ENCODE results near the gene CLEC4D.
"Not testable (repeated sequence)": the region's sequence is repeated elsewhere in the genome, so short reads cannot be mapped to it uniquely, and the experiment has no call there.

CLEC4D gene

GRCh38 chr12:8540831-8541230, 27.5 kb downstream of the CLEC4D start, which contains the start of gene CLEC4E:
Gene CLEC4E (minus strand): TSS chr12:8540905. CDS start chr12:8540797, 108 bp downstream.
- not testable (repeated sequence) for H3K9me3 ChIP-seq (ENCODE audit: low read length); H3K36me3 ChIP-seq (ENCODE audit: insufficient read depth, low read length); H3K27ac ChIP-seq (ENCODE audit: low read depth, low read length); H3K4me3 ChIP-seq (ENCODE audit: low read depth in 1 of 2, low read length in 2 of 2); H3K27me3 ChIP-seq (ENCODE audit: control insufficient read depth in 1 of 2, insufficient read depth in 2 of 2, low read length in 2 of 2); H3K4me1 ChIP-seq (ENCODE audit: insufficient read depth, low read length); H3K9ac ChIP-seq (ENCODE audit: low read length)

GRCh38 chr12:8541562-8541961, 28.3 kb downstream of the CLEC4D start:
- Histone ChIP-seq H3K9me3 (ENCODE audit: low read length) (no peaks in the 10 kb centered on the region), H3K27me3 (ENCODE audit: control insufficient read depth in 1 of 2, insufficient read depth in 2 of 2, low read length in 2 of 2) (no peaks in the 10 kb centered on the region), H3K4me3 (ENCODE audit: low read depth in 1 of 2, low read length in 2 of 2) (no peak overlapping the region), H3K9ac (ENCODE audit: low read length) (no peak overlapping the region), H3K36me3 (ENCODE audit: insufficient read depth, low read length) (no peaks in the 10 kb centered on the region), H3K27ac (ENCODE audit: low read depth, low read length) (no peak overlapping the region), H3K4me1 (ENCODE audit: insufficient read depth, low read length) (no peaks in the 10 kb centered on the region)

GRCh38 chr12:8544295-8544694, 31.0 kb downstream of the CLEC4D start:
- H3K27ac ChIP-seq (ENCODE audit: low read depth, low read length) = no peak overlapping the region
- H3K9me3 ChIP-seq (ENCODE audit: low read length) = no peaks in the 10 kb centered on the region
- H3K9ac ChIP-seq (ENCODE audit: low read length) = no peak overlapping the region
- no peak overlapping the region for H3K4me3 ChIP-seq (ENCODE audit: low read depth in 1 of 2, low read length in 2 of 2)
- no peaks in the 10 kb centered on the region for H3K36me3 ChIP-seq (ENCODE audit: insufficient read depth, low read length)
- H3K27me3 ChIP-seq (ENCODE audit: control insufficient read depth in 1 of 2, insufficient read depth in 2 of 2, low read length in 2 of 2) = no peaks in the 10 kb centered on the region
- H3K4me1 ChIP-seq (ENCODE audit: insufficient read depth, low read length) = no peaks in the 10 kb centered on the region

GRCh38 chr12:8546591-8546990, 33.3 kb downstream of the CLEC4D start:
- Histone ChIP-seq H3K4me1 (ENCODE audit: insufficient read depth, low read length) (no peaks in the 10 kb centered on the region), H3K27ac (ENCODE audit: low read depth, low read length) (no peak overlapping the region), H3K27me3 (ENCODE audit: control insufficient read depth in 1 of 2, insufficient read depth in 2 of 2, low read length in 2 of 2) (no peaks in the 10 kb centered on the region), H3K36me3 (ENCODE audit: insufficient read depth, low read length) (no peaks in the 10 kb centered on the region), H3K9me3 (ENCODE audit: low read length) (no peaks in the 10 kb centered on the region), H3K9ac (ENCODE audit: low read length) (no peak overlapping the region), H3K4me3 (ENCODE audit: low read depth in 1 of 2, low read length in 2 of 2) (no peak overlapping the region)

- H3K9ac ChIP-seq (ENCODE audit: low read length) = no peak overlapping the region
- no peak overlapping the region for H3K4me3 ChIP-seq (ENCODE audit: low read depth in 1 of 2, low read length in 2 of 2)
- no peaks in the 10 kb centered on the region for H3K9me3 ChIP-seq (ENCODE audit: low read length)
- no peaks in the 10 kb centered on the region for H3K4me1 ChIP-seq (ENCODE audit: insufficient read depth, low read length)
- H3K27ac ChIP-seq (ENCODE audit: low read depth, low read length) = no peak overlapping the region
- no peaks in the 10 kb centered on the region for H3K27me3 ChIP-seq (ENCODE audit: control insufficient read depth in 1 of 2, insufficient read depth in 2 of 2, low read length in 2 of 2)
- H3K36me3 ChIP-seq (ENCODE audit: insufficient read depth, low read length) = no peaks in the 10 kb centered on the region
Measured at GRCh38 chr12:8547645-8548044, 34.3 kb downstream of the CLEC4D start.

GRCh38 chr12:8548192-8548591, 34.9 kb downstream of the CLEC4D start:
- no peak overlapping the region for H3K4me3 ChIP-seq (ENCODE audit: low read depth in 1 of 2, low read length in 2 of 2)
- no peaks in the 10 kb centered on the region for H3K27me3 ChIP-seq (ENCODE audit: control insufficient read depth in 1 of 2, insufficient read depth in 2 of 2, low read length in 2 of 2)
- H3K36me3 ChIP-seq (ENCODE audit: insufficient read depth, low read length) = no peaks in the 10 kb centered on the region
- no peaks in the 10 kb centered on the region for H3K4me1 ChIP-seq (ENCODE audit: insufficient read depth, low read length)
- no peak overlapping the region for H3K9ac ChIP-seq (ENCODE audit: low read length)
- H3K9me3 ChIP-seq (ENCODE audit: low read length) = no peaks in the 10 kb centered on the region
- no peak overlapping the region for H3K27ac ChIP-seq (ENCODE audit: low read depth, low read length)

- Histone ChIP-seq H3K9ac (ENCODE audit: low read length) (no peak overlapping the region), H3K27me3 (ENCODE audit: control insufficient read depth in 1 of 2, insufficient read depth in 2 of 2, low read length in 2 of 2) (no peaks in the 10 kb centered on the region), H3K4me3 (ENCODE audit: low read depth in 1 of 2, low read length in 2 of 2) (no peak overlapping the region), H3K27ac (ENCODE audit: low read depth, low read length) (no peak overlapping the region), H3K36me3 (ENCODE audit: insufficient read depth, low read length) (no peaks in the 10 kb centered on the region), H3K4me1 (ENCODE audit: insufficient read depth, low read length) (no peaks in the 10 kb centered on the region), H3K9me3 (ENCODE audit: low read length) (no peaks in the 10 kb centered on the region)
Measured at GRCh38 chr12:8549381-8549780, 36.1 kb downstream of the CLEC4D start.

GRCh38 chr12:8553088-8553627, 39.9 kb downstream of the CLEC4D start:
- no peak overlapping the region for H3K4me3 ChIP-seq (ENCODE audit: low read depth in 1 of 2, low read length in 2 of 2)
- no peak overlapping the region for H3K27ac ChIP-seq (ENCODE audit: low read depth, low read length)

GRCh38 chr12:8554451-8555195, 41.3 kb downstream of the CLEC4D start:
- H3K9me3 ChIP-seq (ENCODE audit: low read length) = no peaks in the 10 kb centered on the region
- no peak overlapping the region for H3K9ac ChIP-seq (ENCODE audit: low read length)
- H3K4me3 ChIP-seq (ENCODE audit: low read depth in 1 of 2, low read length in 2 of 2) = no peak overlapping the region
- no peaks in the 10 kb centered on the region for H3K4me1 ChIP-seq (ENCODE audit: insufficient read depth, low read length)
- H3K36me3 ChIP-seq (ENCODE audit: insufficient read depth, low read length) = no peaks in the 10 kb centered on the region
- no peaks in the 10 kb centered on the region for H3K27me3 ChIP-seq (ENCODE audit: control insufficient read depth in 1 of 2, insufficient read depth in 2 of 2, low read length in 2 of 2)
- no peak overlapping the region for H3K27ac ChIP-seq (ENCODE audit: low read depth, low read length)

More at GRCh38 chr12:8553088-8553627, 39.9 kb downstream of the CLEC4D start:
- Histone ChIP-seq H3K36me3 (ENCODE audit: insufficient read depth, low read length) (no peaks in the 10 kb centered on the region), H3K27me3 (ENCODE audit: control insufficient read depth in 1 of 2, insufficient read depth in 2 of 2, low read length in 2 of 2) (no peaks in the 10 kb centered on the region), H3K4me1 (ENCODE audit: insufficient read depth, low read length) (no peaks in the 10 kb centered on the region), H3K9ac (ENCODE audit: low read length) (no peak overlapping the region), H3K9me3 (ENCODE audit: low read length) (no peaks in the 10 kb centered on the region)

- no peaks in the 10 kb centered on the region for H3K27me3 ChIP-seq (ENCODE audit: control insufficient read depth in 1 of 2, insufficient read depth in 2 of 2, low read length in 2 of 2)
- no peak overlapping the region for H3K9ac ChIP-seq (ENCODE audit: low read length)
- no peak overlapping the region for H3K4me3 ChIP-seq (ENCODE audit: low read depth in 1 of 2, low read length in 2 of 2)
- H3K4me1 ChIP-seq (ENCODE audit: insufficient read depth, low read length) = no peaks in the 10 kb centered on the region
- H3K36me3 ChIP-seq (ENCODE audit: insufficient read depth, low read length) = no peaks in the 10 kb centered on the region
- no peak overlapping the region for H3K27ac ChIP-seq (ENCODE audit: low read depth, low read length)
- no peaks in the 10 kb centered on the region for H3K9me3 ChIP-seq (ENCODE audit: low read length)
Measured at GRCh38 chr12:8556531-8557097, 43.3 kb downstream of the CLEC4D start.

- H3K9ac ChIP-seq (ENCODE audit: low read length) = no peak overlapping the region
- no peak overlapping the region for H3K4me3 ChIP-seq (ENCODE audit: low read depth in 1 of 2, low read length in 2 of 2)
- H3K27ac ChIP-seq (ENCODE audit: low read depth, low read length) = no peak overlapping the region
- H3K9me3 ChIP-seq (ENCODE audit: low read length) = no peaks in the 10 kb centered on the region
- H3K27me3 ChIP-seq (ENCODE audit: control insufficient read depth in 1 of 2, insufficient read depth in 2 of 2, low read length in 2 of 2) = no peaks in the 10 kb centered on the region
- no peaks in the 10 kb centered on the region for H3K36me3 ChIP-seq (ENCODE audit: insufficient read depth, low read length)
- H3K4me1 ChIP-seq (ENCODE audit: insufficient read depth, low read length) = no peaks in the 10 kb centered on the region
Measured at GRCh38 chr12:8559676-8560075, 46.4 kb downstream of the CLEC4D start.

- no peaks in the 10 kb centered on the region for H3K36me3 ChIP-seq (ENCODE audit: insufficient read depth, low read length)
- no peaks in the 10 kb centered on the region for H3K9me3 ChIP-seq (ENCODE audit: low read length)
- no peak overlapping the region for H3K27ac ChIP-seq (ENCODE audit: low read depth, low read length)
- H3K4me1 ChIP-seq (ENCODE audit: insufficient read depth, low read length) = no peaks in the 10 kb centered on the region
- H3K9ac ChIP-seq (ENCODE audit: low read length) = no peak overlapping the region
- H3K27me3 ChIP-seq (ENCODE audit: control insufficient read depth in 1 of 2, insufficient read depth in 2 of 2, low read length in 2 of 2) = no peaks in the 10 kb centered on the region
- H3K4me3 ChIP-seq (ENCODE audit: low read depth in 1 of 2, low read length in 2 of 2) = no peak overlapping the region
Measured at GRCh38 chr12:8561011-8561410, 47.7 kb downstream of the CLEC4D start.
